ENCODE results near the gene ZNF561.

DNA sequence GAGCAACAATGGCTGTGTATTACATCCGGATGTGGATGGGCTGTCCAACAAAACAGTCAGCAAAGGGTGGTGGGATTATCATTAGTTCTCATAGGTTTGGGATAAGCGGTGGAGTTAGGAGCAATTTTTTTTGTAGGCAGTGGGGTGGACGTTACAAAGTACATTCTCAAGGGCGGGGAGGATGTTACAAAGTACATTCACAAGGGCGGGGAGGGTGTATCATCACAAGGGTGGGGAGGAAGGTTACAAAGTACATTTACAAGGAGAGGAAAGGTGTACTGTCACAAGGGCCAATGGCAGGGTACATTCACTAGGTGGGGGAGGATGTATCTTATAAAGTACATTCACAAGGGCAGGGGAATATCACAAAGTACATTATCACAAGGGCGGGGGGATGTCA is 20.8 kb upstream of the ZNF561 start:
- TF ChIP-seq, protein P1, sequence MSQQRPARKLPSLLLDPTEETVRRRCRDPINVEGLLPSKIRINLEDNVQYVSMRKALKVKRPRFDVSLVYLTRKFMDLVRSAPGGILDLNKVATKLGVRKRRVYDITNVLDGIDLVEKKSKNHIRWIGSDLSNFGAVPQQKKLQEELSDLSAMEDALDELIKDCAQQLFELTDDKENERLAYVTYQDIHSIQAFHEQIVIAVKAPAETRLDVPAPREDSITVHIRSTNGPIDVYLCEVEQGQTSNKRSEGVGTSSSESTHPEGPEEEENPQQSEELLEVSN (IDR thresholded peaks at IDR 0.05; ENCODE audit: borderline replicate concordance, low read depth), result no peak
- TF ChIP-seq, protein P2, sequence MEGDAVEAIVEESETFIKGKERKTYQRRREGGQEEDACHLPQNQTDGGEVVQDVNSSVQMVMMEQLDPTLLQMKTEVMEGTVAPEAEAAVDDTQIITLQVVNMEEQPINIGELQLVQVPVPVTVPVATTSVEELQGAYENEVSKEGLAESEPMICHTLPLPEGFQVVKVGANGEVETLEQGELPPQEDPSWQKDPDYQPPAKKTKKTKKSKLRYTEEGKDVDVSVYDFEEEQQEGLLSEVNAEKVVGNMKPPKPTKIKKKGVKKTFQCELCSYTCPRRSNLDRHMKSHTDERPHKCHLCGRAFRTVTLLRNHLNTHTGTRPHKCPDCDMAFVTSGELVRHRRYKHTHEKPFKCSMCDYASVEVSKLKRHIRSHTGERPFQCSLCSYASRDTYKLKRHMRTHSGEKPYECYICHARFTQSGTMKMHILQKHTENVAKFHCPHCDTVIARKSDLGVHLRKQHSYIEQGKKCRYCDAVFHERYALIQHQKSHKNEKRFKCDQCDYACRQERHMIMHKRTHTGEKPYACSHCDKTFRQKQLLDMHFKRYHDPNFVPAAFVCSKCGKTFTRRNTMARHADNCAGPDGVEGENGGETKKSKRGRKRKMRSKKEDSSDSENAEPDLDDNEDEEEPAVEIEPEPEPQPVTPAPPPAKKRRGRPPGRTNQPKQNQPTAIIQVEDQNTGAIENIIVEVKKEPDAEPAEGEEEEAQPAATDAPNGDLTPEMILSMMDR (IDR thresholded peaks at IDR 0.05), result no peak
- TF ChIP-seq KDM5A (IDR thresholded peaks at IDR 0.05) (no peak), RNF2 (IDR thresholded peaks at IDR 0.05; ENCODE audit: borderline replicate concordance, low read depth) (no peak)
- TF ChIP-seq, protein P3, sequence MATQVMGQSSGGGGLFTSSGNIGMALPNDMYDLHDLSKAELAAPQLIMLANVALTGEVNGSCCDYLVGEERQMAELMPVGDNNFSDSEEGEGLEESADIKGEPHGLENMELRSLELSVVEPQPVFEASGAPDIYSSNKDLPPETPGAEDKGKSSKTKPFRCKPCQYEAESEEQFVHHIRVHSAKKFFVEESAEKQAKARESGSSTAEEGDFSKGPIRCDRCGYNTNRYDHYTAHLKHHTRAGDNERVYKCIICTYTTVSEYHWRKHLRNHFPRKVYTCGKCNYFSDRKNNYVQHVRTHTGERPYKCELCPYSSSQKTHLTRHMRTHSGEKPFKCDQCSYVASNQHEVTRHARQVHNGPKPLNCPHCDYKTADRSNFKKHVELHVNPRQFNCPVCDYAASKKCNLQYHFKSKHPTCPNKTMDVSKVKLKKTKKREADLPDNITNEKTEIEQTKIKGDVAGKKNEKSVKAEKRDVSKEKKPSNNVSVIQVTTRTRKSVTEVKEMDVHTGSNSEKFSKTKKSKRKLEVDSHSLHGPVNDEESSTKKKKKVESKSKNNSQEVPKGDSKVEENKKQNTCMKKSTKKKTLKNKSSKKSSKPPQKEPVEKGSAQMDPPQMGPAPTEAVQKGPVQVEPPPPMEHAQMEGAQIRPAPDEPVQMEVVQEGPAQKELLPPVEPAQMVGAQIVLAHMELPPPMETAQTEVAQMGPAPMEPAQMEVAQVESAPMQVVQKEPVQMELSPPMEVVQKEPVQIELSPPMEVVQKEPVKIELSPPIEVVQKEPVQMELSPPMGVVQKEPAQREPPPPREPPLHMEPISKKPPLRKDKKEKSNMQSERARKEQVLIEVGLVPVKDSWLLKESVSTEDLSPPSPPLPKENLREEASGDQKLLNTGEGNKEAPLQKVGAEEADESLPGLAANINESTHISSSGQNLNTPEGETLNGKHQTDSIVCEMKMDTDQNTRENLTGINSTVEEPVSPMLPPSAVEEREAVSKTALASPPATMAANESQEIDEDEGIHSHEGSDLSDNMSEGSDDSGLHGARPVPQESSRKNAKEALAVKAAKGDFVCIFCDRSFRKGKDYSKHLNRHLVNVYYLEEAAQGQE (IDR thresholded peaks at IDR 0.05), result no peak

Data from A549 (cell line).